ENCODE measurements around the gene C5orf47. TPM values are rescaled to one million over a fixed set of nuclear protein-coding genes. Genes with fewer than 3 reads are reported as not detected.

C5orf47 gene
- total RNA-seq, 1 experiment from 2014 or later: not detected

DNA sequence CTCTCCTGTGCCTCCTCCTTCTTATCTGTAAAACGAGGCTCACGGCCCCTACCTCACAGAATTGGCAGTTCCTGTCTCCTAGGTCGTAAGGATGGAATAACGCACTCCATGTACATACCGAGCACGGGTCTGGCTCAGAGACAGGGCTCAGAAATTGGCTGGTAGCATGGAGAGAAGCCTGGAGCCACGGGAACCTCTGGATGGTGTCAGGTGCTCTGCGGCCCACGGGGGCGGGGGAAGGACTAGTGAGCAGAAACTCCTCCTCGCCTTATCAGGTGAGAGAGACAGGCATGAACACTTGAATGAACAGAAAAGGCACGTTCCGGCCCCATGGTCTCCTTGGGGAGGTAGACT is 15.4 kb upstream of the C5orf47 start:
- DNase-seq: no peak
- Histone ChIP-seq H3K27me3 (ENCODE audit: low read length) (no peaks in the 10 kb centered on the region), H3K36me3 (ENCODE audit: insufficient read depth, low read length) (no peaks in the 10 kb centered on the region), H3K4me1 (ENCODE audit: low read length) (no peaks in the 10 kb centered on the region), H3K27ac (ENCODE audit: low read length) (no peak overlapping the region), H3K9me3 (ENCODE audit: low read length) (no peaks in the 10 kb centered on the region), H3K79me2 (ENCODE audit: low read length) (no peaks in the 10 kb centered on the region), H2AFZ (ENCODE audit: low read length) (no peak overlapping the region), H3K4me3 (ENCODE audit: low read length) (no peak overlapping the region), H3K9ac (ENCODE audit: low read length) (no peak overlapping the region), H3K4me2 (ENCODE audit: low read depth, low read length, poor library complexity, severe bottlenecking) (no peak overlapping the region), H3K9me2 (replicated peaks; ENCODE audit: insufficient read depth, low read length) (no peaks in the 10 kb centered on the region), H4K20me1 (ENCODE audit: insufficient read depth, low read depth, low read length) (no peaks in the 10 kb centered on the region)

DNA sequence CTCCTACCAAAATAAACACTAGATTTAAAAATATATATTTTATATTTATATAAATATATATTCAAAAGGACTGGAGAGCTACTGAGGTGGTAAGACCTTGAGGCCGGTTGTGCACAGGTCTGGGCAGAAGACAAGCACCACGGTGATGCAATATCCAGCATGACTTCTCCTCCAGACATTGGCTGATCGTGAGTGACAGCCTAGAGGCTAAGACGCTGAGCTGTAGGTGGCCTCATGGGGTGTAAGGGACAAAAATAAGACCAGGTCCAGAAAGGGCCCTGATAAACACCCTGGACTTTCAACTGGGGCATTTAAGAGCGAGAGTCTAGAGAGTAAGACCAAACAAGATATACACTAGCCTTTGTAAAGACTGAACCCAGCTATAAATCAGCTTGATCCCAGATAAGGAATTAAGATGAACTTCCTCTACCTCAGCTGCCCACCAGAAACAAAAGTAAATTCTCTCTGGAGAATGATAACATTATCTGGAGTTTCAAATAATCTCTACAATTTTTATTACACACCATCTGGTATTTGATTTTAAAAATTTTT is 14.2 kb upstream of the C5orf47 start:
- Histone ChIP-seq H3K9me2 (replicated peaks; ENCODE audit: insufficient read depth, low read length) (no peaks in the 10 kb centered on the region), H3K9ac (ENCODE audit: low read length) (no peak overlapping the region), H3K36me3 (ENCODE audit: insufficient read depth, low read length) (no peaks in the 10 kb centered on the region), H3K4me1 (ENCODE audit: low read length) (no peaks in the 10 kb centered on the region), H3K27me3 (ENCODE audit: low read length) (no peaks in the 10 kb centered on the region), H3K9me3 (ENCODE audit: low read length) (no peaks in the 10 kb centered on the region), H3K4me3 (ENCODE audit: low read length) (no peak overlapping the region), H2AFZ (ENCODE audit: low read length) (no peak overlapping the region), H4K20me1 (ENCODE audit: insufficient read depth, low read depth, low read length) (no peaks in the 10 kb centered on the region), H3K79me2 (ENCODE audit: low read length) (no peaks in the 10 kb centered on the region), H3K27ac (ENCODE audit: low read length) (no peak overlapping the region), H3K4me2 (ENCODE audit: low read depth, low read length, poor library complexity, severe bottlenecking) (no peak overlapping the region)
- DNase-seq: no peak

DNA sequence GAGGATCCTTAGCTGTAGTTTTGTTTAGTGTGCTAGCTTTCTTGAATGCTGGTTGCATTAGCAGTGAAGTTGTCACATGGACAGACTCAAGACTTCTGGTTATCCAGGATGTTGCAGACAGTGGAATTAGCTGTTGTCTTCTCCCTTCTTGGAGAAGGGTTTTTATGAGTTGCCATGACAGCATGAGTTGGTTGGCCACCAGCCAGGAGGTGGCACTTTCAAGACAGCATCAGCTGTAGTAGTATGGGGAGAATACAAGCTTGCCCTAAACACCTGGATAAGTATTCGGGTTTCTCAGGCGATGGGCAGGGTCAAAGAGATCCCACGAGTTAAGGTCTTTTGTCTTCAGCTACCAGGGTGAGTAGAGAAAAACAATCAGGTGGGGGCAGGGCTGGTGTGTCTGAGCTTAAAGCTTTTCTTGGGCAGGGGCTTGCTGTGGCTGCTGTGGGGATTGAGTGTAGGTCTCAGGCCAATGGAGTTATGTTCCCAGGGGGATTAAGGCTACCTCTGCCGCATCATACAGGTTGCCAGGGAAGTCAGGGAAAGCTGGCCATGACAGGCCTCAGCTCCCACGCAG is 7.7 kb upstream of the C5orf47 start:
- H3K4me1 ChIP-seq (ENCODE audit: low read length): no peaks in the 10 kb centered on the region
- no peaks in the 10 kb centered on the region for H4K20me1 ChIP-seq (ENCODE audit: insufficient read depth, low read depth, low read length)
- H3K9me2 ChIP-seq (replicated peaks; ENCODE audit: insufficient read depth, low read length): no peaks in the 10 kb centered on the region
- no peaks in the 10 kb centered on the region for H3K36me3 ChIP-seq (ENCODE audit: insufficient read depth, low read length)
- no peak overlapping the region for H3K27ac ChIP-seq (ENCODE audit: low read length)
- no peak overlapping the region for H3K4me3 ChIP-seq (ENCODE audit: low read length)
- no peaks in the 10 kb centered on the region for H3K79me2 ChIP-seq (ENCODE audit: low read length)
- DNase-seq: no peak
- H2AFZ ChIP-seq (ENCODE audit: low read length): no peak overlapping the region
- H3K9me3 ChIP-seq (ENCODE audit: low read length): no peaks in the 10 kb centered on the region
- no peak overlapping the region for H3K9ac ChIP-seq (ENCODE audit: low read length)
- no peaks in the 10 kb centered on the region for H3K27me3 ChIP-seq (ENCODE audit: low read length)
- no peak overlapping the region for H3K4me2 ChIP-seq (ENCODE audit: low read depth, low read length, poor library complexity, severe bottlenecking)

DNA sequence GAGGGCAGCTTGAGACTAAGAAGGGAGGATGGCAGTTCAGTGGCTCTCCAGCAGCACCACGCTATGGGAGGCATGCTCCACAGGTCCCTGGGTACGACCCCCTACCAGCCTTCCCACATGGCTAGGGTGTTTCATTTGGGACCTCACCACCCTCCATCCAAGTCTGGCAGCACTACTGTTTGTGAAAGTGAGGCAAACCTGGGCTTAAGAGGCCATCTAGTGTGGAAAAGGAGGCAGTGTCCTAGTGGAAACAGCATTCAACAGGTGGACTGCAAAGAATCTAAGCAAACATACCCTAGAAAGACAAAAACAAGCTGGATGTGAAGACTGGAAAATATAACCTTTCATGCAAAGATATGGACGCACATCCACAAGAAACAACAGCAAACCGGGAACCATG is 4.8 kb upstream of the C5orf47 start:
- Histone ChIP-seq H3K27ac (ENCODE audit: low read length) (no peak overlapping the region), H3K36me3 (ENCODE audit: insufficient read depth, low read length) (no peaks in the 10 kb centered on the region), H3K4me2 (ENCODE audit: low read depth, low read length, poor library complexity, severe bottlenecking) (no peak overlapping the region), H4K20me1 (ENCODE audit: insufficient read depth, low read depth, low read length) (no peaks in the 10 kb centered on the region), H3K9me2 (replicated peaks; ENCODE audit: insufficient read depth, low read length) (no peaks in the 10 kb centered on the region), H3K79me2 (ENCODE audit: low read length) (no peaks in the 10 kb centered on the region), H3K9ac (ENCODE audit: low read length) (no peak overlapping the region), H3K9me3 (ENCODE audit: low read length) (no peaks in the 10 kb centered on the region), H3K4me1 (ENCODE audit: low read length) (no peaks in the 10 kb centered on the region), H3K27me3 (ENCODE audit: low read length) (no peaks in the 10 kb centered on the region), H3K4me3 (ENCODE audit: low read length) (no peak overlapping the region), H2AFZ (ENCODE audit: low read length) (no peak overlapping the region)
- peak; percentile 64 for DNase-seq

DNA sequence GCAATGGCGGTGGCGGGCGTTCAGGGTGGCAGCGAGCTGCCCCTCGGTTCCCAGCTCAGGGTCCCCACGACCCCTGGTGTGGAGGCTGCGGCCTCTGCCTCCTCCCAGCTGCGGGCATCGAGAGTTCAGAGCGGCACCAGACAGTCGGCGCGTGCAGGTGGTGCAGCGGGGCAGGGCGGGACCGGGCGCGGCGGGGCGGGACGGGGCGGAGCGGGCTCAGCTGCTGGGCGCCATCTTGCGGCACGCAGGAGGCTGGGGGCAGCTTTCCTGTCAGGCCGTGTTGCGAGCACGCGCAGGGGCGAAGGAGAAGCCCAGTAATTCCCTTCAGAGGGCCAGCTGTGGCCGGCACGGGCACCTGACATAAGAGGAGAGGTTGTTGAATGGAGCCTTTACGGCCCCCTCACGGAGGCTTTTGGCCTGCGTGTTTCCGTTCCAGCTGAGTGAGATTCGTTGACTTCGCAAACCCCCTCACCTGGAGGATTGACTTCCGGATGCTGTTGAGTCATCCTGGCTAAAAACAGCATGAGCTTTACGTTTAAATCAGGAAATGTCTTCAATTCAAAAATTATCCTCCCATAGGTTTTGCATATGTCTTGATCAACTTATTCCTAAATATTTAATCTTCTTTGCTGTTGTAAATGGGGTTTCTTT is 587 bp downstream of the C5orf47 start:
- no peaks in the 10 kb centered on the region for H3K9me2 ChIP-seq (replicated peaks; ENCODE audit: insufficient read depth, low read length)
- DNase-seq: no peak
- no peak overlapping the region for H2AFZ ChIP-seq (ENCODE audit: low read length)
- no peaks in the 10 kb centered on the region for H4K20me1 ChIP-seq (ENCODE audit: insufficient read depth, low read depth, low read length)
- H3K79me2 ChIP-seq (ENCODE audit: low read length): no peaks in the 10 kb centered on the region
- H3K4me1 ChIP-seq (ENCODE audit: low read length): no peaks in the 10 kb centered on the region
- no peak overlapping the region for H3K4me2 ChIP-seq (ENCODE audit: low read depth, low read length, poor library complexity, severe bottlenecking)
- H3K27ac ChIP-seq (ENCODE audit: low read length): no peak overlapping the region
- no peaks in the 10 kb centered on the region for H3K9me3 ChIP-seq (ENCODE audit: low read length)
- no peaks in the 10 kb centered on the region for H3K27me3 ChIP-seq (ENCODE audit: low read length)
- H3K4me3 ChIP-seq (ENCODE audit: low read length): no peak overlapping the region
- H3K36me3 ChIP-seq (ENCODE audit: insufficient read depth, low read length): no peaks in the 10 kb centered on the region
- H3K9ac ChIP-seq (ENCODE audit: low read length): no peak overlapping the region

DNA sequence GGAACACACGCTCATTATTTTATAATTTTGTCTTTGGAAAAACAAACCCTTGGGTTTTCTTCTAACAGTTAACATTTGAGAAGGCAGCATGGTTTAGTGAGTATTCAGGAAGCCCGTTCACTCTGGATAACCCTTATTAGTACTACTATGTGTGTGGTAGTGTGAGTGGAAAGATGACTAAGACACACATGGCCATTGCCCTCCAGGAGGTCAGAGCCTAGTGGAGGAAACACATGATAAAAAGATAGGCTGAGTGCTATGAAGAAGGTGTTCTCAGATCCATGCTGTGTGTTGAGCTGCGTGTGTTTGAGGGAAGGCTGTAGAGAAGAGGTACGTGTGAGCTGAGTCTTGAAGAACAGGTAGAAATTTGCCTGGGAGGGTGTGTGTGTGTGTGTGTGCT is 8.4 kb downstream of the C5orf47 start:
- no peaks in the 10 kb centered on the region for H3K9me3 ChIP-seq (ENCODE audit: low read length)

GRCh38 chr5:173998531-173998930 is 9.6 kb downstream of the C5orf47 start:
- no peak overlapping the region for H3K9ac ChIP-seq (ENCODE audit: low read length)
- DNase-seq: no peak
- no peaks in the 10 kb centered on the region for H4K20me1 ChIP-seq (ENCODE audit: insufficient read depth, low read depth, low read length)
- H3K4me2 ChIP-seq (ENCODE audit: low read depth, low read length, poor library complexity, severe bottlenecking): no peak overlapping the region
- no peaks in the 10 kb centered on the region for H3K9me3 ChIP-seq (ENCODE audit: low read length)
- no peaks in the 10 kb centered on the region for H3K9me2 ChIP-seq (replicated peaks; ENCODE audit: insufficient read depth, low read length)
- no peak overlapping the region for H3K4me3 ChIP-seq (ENCODE audit: low read length)
- H3K79me2 ChIP-seq (ENCODE audit: low read length): no peaks in the 10 kb centered on the region
- no peak overlapping the region for H3K27ac ChIP-seq (ENCODE audit: low read length)
- no peaks in the 10 kb centered on the region for H3K4me1 ChIP-seq (ENCODE audit: low read length)
- H2AFZ ChIP-seq (ENCODE audit: low read length): no peak overlapping the region
- H3K36me3 ChIP-seq (ENCODE audit: insufficient read depth, low read length): no peaks in the 10 kb centered on the region
- H3K27me3 ChIP-seq (ENCODE audit: low read length): no peaks in the 10 kb centered on the region

More for the DNA sequence above, 8.4 kb downstream of the C5orf47 start:
- Histone ChIP-seq H3K4me2 (ENCODE audit: low read depth, low read length, poor library complexity, severe bottlenecking) (no peak overlapping the region), H3K36me3 (ENCODE audit: insufficient read depth, low read length) (no peaks in the 10 kb centered on the region), H3K9ac (ENCODE audit: low read length) (no peak overlapping the region), H4K20me1 (ENCODE audit: insufficient read depth, low read depth, low read length) (no peaks in the 10 kb centered on the region), H2AFZ (ENCODE audit: low read length) (no peak overlapping the region), H3K79me2 (ENCODE audit: low read length) (no peaks in the 10 kb centered on the region), H3K9me2 (replicated peaks; ENCODE audit: insufficient read depth, low read length) (no peaks in the 10 kb centered on the region), H3K27me3 (ENCODE audit: low read length) (no peaks in the 10 kb centered on the region), H3K27ac (ENCODE audit: low read length) (no peak overlapping the region), H3K4me1 (ENCODE audit: low read length) (no peaks in the 10 kb centered on the region), H3K4me3 (ENCODE audit: low read length) (no peak overlapping the region)
- no peak for DNase-seq

GRCh38 chr5:174000076-174000475 is 11.1 kb downstream of the C5orf47 start:
- H3K4me2 ChIP-seq (ENCODE audit: low read depth, low read length, poor library complexity, severe bottlenecking): no peak overlapping the region
- no peak overlapping the region for H3K27ac ChIP-seq (ENCODE audit: low read length)
- no peak overlapping the region for H3K4me3 ChIP-seq (ENCODE audit: low read length)
- no peak for DNase-seq
- H3K27me3 ChIP-seq (ENCODE audit: low read length): no peaks in the 10 kb centered on the region
- H3K9ac ChIP-seq (ENCODE audit: low read length): no peak overlapping the region
- no peaks in the 10 kb centered on the region for H3K79me2 ChIP-seq (ENCODE audit: low read length)
- no peaks in the 10 kb centered on the region for H4K20me1 ChIP-seq (ENCODE audit: insufficient read depth, low read depth, low read length)
- H3K9me3 ChIP-seq (ENCODE audit: low read length): no peaks in the 10 kb centered on the region
- H3K36me3 ChIP-seq (ENCODE audit: insufficient read depth, low read length): no peaks in the 10 kb centered on the region
- no peaks in the 10 kb centered on the region for H3K4me1 ChIP-seq (ENCODE audit: low read length)
- H2AFZ ChIP-seq (ENCODE audit: low read length): no peak overlapping the region
- no peaks in the 10 kb centered on the region for H3K9me2 ChIP-seq (replicated peaks; ENCODE audit: insufficient read depth, low read length)
